ENCODE measurements around the gene ZBTB7C.

The ZBTB7C gene

GRCh38 chr18:48166336-48166875 is 242.8 kb downstream of the ZBTB7C start:
- DNase-seq (ENCODE audit: low read depth, low spot score) = no peak
- H3K4me1 ChIP-seq (ENCODE audit: insufficient read depth, insufficient read length) = peaks cover 14% of the 10 kb centered on the region
- H3K9me3 ChIP-seq (ENCODE audit: insufficient read depth, low read length) = no peaks in the 10 kb centered on the region
- H3K4me3 ChIP-seq (ENCODE audit: insufficient read length, low read depth) = no peak overlapping the region
- no peaks in the 10 kb centered on the region for H3K36me3 ChIP-seq (ENCODE audit: insufficient read depth, insufficient read length, low read length)
- H3K27me3 ChIP-seq (ENCODE audit: insufficient read depth, insufficient read length) = no peaks in the 10 kb centered on the region
- no peak overlapping the region for H3K9ac ChIP-seq (ENCODE audit: insufficient read length, low read depth)
- no peak for TF ChIP-seq YY1 (IDR thresholded peaks at IDR 0.05; ENCODE audit: insufficient read depth, insufficient read length)

DNA sequence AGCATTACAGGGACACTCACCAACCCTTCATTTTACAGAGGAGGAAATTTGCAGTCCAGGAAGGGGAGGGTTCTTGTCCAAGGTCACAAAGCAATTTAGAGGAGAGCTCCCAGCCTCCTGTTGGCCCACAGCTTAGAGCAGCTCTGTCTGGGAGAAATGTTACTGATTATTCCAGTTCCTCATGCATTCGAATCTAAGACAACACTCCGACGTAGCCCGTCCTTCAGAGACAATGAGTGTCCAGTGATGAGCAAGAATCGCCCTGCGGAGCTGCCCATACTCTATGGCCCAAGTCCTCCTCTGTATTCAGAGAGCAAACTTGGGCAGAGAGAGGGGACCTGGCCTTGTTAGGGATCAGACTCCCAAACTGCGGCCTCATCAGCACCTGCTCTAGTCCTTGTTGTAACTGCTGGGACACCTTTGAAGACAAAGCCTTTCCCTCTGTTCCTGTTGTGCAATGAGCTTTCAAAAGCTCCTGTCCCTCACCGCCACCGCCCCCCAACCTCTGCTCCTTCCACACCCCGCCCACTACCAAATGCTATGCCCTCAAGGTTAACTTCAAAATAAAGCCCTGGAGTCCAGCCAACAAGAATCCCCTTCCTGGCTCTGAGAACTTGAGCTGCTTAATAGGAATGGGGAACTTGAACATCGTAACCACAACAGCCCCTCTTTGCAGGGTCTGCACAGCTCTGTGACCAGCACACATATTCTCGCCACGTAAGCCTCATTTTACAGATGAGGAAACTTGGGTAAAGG is 243.9 kb downstream of the ZBTB7C start:
- Histone ChIP-seq H3K9ac (ENCODE audit: insufficient read length, low read depth) (no peak overlapping the region), H3K9me3 (ENCODE audit: insufficient read depth, low read length) (no peaks in the 10 kb centered on the region), H3K27me3 (ENCODE audit: insufficient read depth, insufficient read length) (no peaks in the 10 kb centered on the region), H3K4me1 (ENCODE audit: insufficient read depth, insufficient read length) (peaks cover 14% of the 10 kb centered on the region), H3K36me3 (ENCODE audit: insufficient read depth, insufficient read length, low read length) (no peaks in the 10 kb centered on the region), H3K4me3 (ENCODE audit: insufficient read length, low read depth) (no peak overlapping the region)
- no peak for TF ChIP-seq ZNF274 (IDR thresholded peaks at IDR 0.05; ENCODE audit: low read depth, low read length)
- TF ChIP-seq YY1 (IDR thresholded peaks at IDR 0.05; ENCODE audit: insufficient read depth, insufficient read length) = no peak
- no peak for TF ChIP-seq SUZ12 (IDR thresholded peaks at IDR 0.05; ENCODE audit: extremely low read depth, insufficient read depth, insufficient read length)
- no peak for DNase-seq (ENCODE audit: low read depth, low spot score)

GRCh38 chr18:48164701-48165100 is 244.5 kb downstream of the ZBTB7C start:
- DNase-seq (ENCODE audit: low read depth, low spot score) = no peak
- Histone ChIP-seq H3K9me3 (ENCODE audit: insufficient read depth, low read length) (no peaks in the 10 kb centered on the region), H3K27me3 (ENCODE audit: insufficient read depth, insufficient read length) (no peaks in the 10 kb centered on the region), H3K4me1 (ENCODE audit: insufficient read depth, insufficient read length) (peaks cover 14% of the 10 kb centered on the region), H3K36me3 (ENCODE audit: insufficient read depth, insufficient read length, low read length) (no peaks in the 10 kb centered on the region), H3K9ac (ENCODE audit: insufficient read length, low read depth) (no peak overlapping the region), H3K4me3 (ENCODE audit: insufficient read length, low read depth) (no peak overlapping the region)
- TF ChIP-seq SUZ12 (IDR thresholded peaks at IDR 0.05; ENCODE audit: extremely low read depth, insufficient read depth, insufficient read length) (no peak), ZNF274 (IDR thresholded peaks at IDR 0.05; ENCODE audit: low read depth, low read length) (no peak)

DNA sequence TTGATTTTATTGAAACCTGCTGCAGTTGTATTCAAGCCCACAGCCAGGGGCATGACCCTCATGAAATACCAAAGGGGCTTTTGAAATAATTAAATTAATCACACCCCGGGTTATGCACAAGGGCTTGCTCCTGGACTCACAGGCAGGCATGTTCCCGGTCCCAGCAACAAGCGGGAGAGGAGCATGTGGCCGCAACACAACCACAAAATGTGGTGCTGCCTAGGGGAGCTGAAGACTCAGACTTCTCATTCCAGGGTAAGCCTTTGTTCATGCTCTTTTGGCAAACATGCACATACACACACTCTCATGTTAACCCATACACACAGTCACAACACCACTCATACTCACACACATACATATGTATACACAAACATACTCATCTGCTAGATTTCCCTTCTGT is 245.1 kb downstream of the ZBTB7C start:
- H3K4me1 ChIP-seq (ENCODE audit: insufficient read depth, insufficient read length) = peaks cover 14% of the 10 kb centered on the region
- no peak overlapping the region for H3K4me3 ChIP-seq (ENCODE audit: insufficient read length, low read depth)
- no peaks in the 10 kb centered on the region for H3K36me3 ChIP-seq (ENCODE audit: insufficient read depth, insufficient read length, low read length)
- no peak overlapping the region for H3K9ac ChIP-seq (ENCODE audit: insufficient read length, low read depth)
- H3K27me3 ChIP-seq (ENCODE audit: insufficient read depth, insufficient read length) = no peaks in the 10 kb centered on the region
- H3K9me3 ChIP-seq (ENCODE audit: insufficient read depth, low read length) = no peaks in the 10 kb centered on the region
- no peak for TF ChIP-seq SUZ12 (IDR thresholded peaks at IDR 0.05; ENCODE audit: extremely low read depth, insufficient read depth, insufficient read length)
- no peak for TF ChIP-seq ZNF274 (IDR thresholded peaks at IDR 0.05; ENCODE audit: low read depth, low read length)
- TF ChIP-seq YY1 (IDR thresholded peaks at IDR 0.05; ENCODE audit: insufficient read depth, insufficient read length) = no peak
- DNase-seq (ENCODE audit: low read depth, low spot score) = no peak

GRCh38 chr18:48163738-48164115 is 245.5 kb downstream of the ZBTB7C start:
- H3K9ac ChIP-seq (ENCODE audit: insufficient read length, low read depth) = no peak overlapping the region
- no peak for DNase-seq (ENCODE audit: low read depth, low spot score)
- no peaks in the 10 kb centered on the region for H3K9me3 ChIP-seq (ENCODE audit: insufficient read depth, low read length)
- H3K36me3 ChIP-seq (ENCODE audit: insufficient read depth, insufficient read length, low read length) = no peaks in the 10 kb centered on the region
- H3K4me1 ChIP-seq (ENCODE audit: insufficient read depth, insufficient read length) = peaks cover 14% of the 10 kb centered on the region
- H3K4me3 ChIP-seq (ENCODE audit: insufficient read length, low read depth) = no peak overlapping the region
- TF ChIP-seq SUZ12 (IDR thresholded peaks at IDR 0.05; ENCODE audit: extremely low read depth, insufficient read depth, insufficient read length) (no peak), ZNF274 (IDR thresholded peaks at IDR 0.05; ENCODE audit: low read depth, low read length) (no peak), YY1 (IDR thresholded peaks at IDR 0.05; ENCODE audit: insufficient read depth, insufficient read length) (no peak)
- H3K27me3 ChIP-seq (ENCODE audit: insufficient read depth, insufficient read length) = no peaks in the 10 kb centered on the region

DNA sequence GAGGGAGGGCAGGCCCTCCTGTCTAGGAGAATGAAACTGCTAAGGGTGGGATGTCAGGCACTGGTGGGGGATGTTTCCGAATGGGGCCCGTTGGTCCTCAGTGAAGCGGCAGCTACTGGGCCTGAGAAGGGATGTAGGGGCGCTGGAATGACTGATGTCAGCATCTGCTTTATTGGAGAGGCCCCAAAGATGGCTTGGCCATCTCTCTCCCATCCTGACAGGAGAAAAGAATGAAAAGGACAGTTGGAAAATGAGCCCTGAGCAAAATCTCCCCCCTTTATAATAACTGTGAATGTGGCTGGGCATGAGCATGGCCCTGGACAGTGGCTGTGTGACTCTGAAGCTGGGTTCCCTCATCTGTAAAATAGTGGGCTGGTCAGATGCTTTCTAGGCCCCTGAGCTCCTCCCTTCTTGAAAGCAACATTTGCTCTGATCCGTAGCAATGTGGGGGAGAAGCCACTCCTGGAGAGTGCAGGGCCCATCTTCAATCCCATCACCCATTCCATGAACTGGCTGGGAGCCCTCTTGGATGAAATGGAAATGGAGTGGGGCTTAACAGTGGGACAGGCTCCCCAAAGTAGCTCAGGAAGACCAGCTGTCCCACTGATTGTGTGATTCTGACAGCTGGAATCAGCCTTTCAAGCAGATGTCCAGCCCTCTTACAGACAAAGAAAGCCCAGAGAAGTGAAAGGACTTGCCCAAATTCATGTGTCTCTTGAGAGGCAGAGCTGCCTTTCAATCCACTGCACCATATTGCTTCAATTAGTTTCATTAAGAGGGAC is 246.0 kb downstream of the ZBTB7C start:
- no peak for DNase-seq (ENCODE audit: low read depth, low spot score)
- no peak for TF ChIP-seq SUZ12 (IDR thresholded peaks at IDR 0.05; ENCODE audit: extremely low read depth, insufficient read depth, insufficient read length)
- no peak for TF ChIP-seq YY1 (IDR thresholded peaks at IDR 0.05; ENCODE audit: insufficient read depth, insufficient read length)
- no peak for TF ChIP-seq ZNF274 (IDR thresholded peaks at IDR 0.05; ENCODE audit: low read depth, low read length)
- H3K4me1 ChIP-seq (ENCODE audit: insufficient read depth, insufficient read length) = peaks cover 14% of the 10 kb centered on the region

More for the DNA sequence above, 246.0 kb downstream of the ZBTB7C start:
- no peaks in the 10 kb centered on the region for H3K27me3 ChIP-seq (ENCODE audit: insufficient read depth, insufficient read length)
- H3K36me3 ChIP-seq (ENCODE audit: insufficient read depth, insufficient read length, low read length) = no peaks in the 10 kb centered on the region
- H3K4me3 ChIP-seq (ENCODE audit: insufficient read length, low read depth) = no peak overlapping the region
- H3K9ac ChIP-seq (ENCODE audit: insufficient read length, low read depth) = no peak overlapping the region
- H3K9me3 ChIP-seq (ENCODE audit: insufficient read depth, low read length) = no peaks in the 10 kb centered on the region

All from NT2/D1 (cell line).